Stimulated activated CD8-positive, alpha-beta memory T cell treated with anti-CD3 and anti-CD28 coated beads, Interleukin-12 subunit alpha, Interleukin-12 subunit beta, amount 100 ng/mL, for 24 hours (primary cell): ENCODE measurements around the gene CUBN.

Experiments used
- DNase-seq: peaks from one replicate; pipeline ENCODE4 v3.0.0-alpha.2; 2020; ENCODE audit errors: extremely low read depth

The CUBN gene

GRCh38 chr10:17041626-17042520, 87.7 kb downstream of the CUBN start:
- no peak for DNase-seq

- no peak for DNase-seq
These were observed 91.0 kb downstream of the CUBN start for GRCh38 chr10:17038627-17039026.

GRCh38 chr10:17037910-17038309, 91.7 kb downstream of the CUBN start:
- DNase-seq, result no peak

- no peak for DNase-seq
These were observed 94.2 kb downstream of the CUBN start for GRCh38 chr10:17035446-17035845.

GRCh38 chr10:17033529-17034260, 95.9 kb downstream of the CUBN start:
- DNase-seq, result no peak

- no peak for DNase-seq
These were observed 97.7 kb downstream of the CUBN start for GRCh38 chr10:17031637-17032635.

- peak; percentile 65 for DNase-seq
These were observed 99.9 kb downstream of the CUBN start for GRCh38 chr10:17029581-17030271.

GRCh38 chr10:17029239-17029580, 100.4 kb downstream of the CUBN start:
- no peak for DNase-seq

- no peak for DNase-seq
These were observed 100.8 kb downstream of the CUBN start for GRCh38 chr10:17028798-17029197.

- no peak for DNase-seq
These were observed 102.7 kb downstream of the CUBN start for GRCh38 chr10:17026686-17027485.

GRCh38 chr10:17025444-17026295, 103.9 kb downstream of the CUBN start:
- DNase-seq, result peak; percentile 56

- DNase-seq, result no peak
These were observed 105.2 kb downstream of the CUBN start for GRCh38 chr10:17024461-17024860.

GRCh38 chr10:17023386-17024298, 106.0 kb downstream of the CUBN start:
- DNase-seq, result peak; percentile 49

GRCh38 chr10:17022896-17023295, 106.7 kb downstream of the CUBN start:
- DNase-seq, result no peak

- no peak for DNase-seq
These were observed 107.2 kb downstream of the CUBN start for GRCh38 chr10:17022466-17022825.

- DNase-seq, result no peak
These were observed 107.8 kb downstream of the CUBN start for GRCh38 chr10:17021656-17022465.

GRCh38 chr10:17019696-17020095, 109.9 kb downstream of the CUBN start:
- no peak for DNase-seq
